NK-92 (cell line): ENCODE results near the gene TYRO3.

Source experiments
- DNase-seq: peaks from one replicate; lab custom pipeline; 2025; ENCODE audit not compliant: unreplicated experiment; lab: John Stamatoyannopoulos, UW

The TYRO3 gene

DNA sequence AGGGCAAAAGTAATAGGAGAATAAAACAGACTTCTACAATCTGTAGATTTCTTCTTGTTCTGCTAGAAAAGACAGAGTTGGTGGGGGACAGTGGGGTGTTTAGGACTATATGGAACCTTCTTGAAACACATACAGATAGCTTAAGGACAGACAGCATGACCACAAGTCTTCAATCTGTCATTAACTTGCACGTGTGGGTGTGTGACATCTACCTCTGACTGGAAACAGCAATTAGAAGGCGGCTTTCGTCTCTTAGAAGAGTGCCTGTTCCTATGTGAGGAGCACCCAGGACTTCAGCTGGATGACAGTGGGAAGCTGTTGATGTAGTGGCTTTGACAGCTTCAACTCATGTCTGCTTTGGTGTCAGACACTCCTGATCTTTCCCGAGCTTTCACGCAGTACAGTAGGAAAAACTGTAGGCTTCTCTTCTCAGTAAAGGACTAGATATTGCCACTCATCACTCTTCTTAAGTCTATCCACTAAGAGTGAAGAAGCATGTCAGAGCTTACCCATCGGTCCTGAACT, 44.5 kb downstream of the TYRO3 start:
- DNase-seq, result no peak

DNA sequence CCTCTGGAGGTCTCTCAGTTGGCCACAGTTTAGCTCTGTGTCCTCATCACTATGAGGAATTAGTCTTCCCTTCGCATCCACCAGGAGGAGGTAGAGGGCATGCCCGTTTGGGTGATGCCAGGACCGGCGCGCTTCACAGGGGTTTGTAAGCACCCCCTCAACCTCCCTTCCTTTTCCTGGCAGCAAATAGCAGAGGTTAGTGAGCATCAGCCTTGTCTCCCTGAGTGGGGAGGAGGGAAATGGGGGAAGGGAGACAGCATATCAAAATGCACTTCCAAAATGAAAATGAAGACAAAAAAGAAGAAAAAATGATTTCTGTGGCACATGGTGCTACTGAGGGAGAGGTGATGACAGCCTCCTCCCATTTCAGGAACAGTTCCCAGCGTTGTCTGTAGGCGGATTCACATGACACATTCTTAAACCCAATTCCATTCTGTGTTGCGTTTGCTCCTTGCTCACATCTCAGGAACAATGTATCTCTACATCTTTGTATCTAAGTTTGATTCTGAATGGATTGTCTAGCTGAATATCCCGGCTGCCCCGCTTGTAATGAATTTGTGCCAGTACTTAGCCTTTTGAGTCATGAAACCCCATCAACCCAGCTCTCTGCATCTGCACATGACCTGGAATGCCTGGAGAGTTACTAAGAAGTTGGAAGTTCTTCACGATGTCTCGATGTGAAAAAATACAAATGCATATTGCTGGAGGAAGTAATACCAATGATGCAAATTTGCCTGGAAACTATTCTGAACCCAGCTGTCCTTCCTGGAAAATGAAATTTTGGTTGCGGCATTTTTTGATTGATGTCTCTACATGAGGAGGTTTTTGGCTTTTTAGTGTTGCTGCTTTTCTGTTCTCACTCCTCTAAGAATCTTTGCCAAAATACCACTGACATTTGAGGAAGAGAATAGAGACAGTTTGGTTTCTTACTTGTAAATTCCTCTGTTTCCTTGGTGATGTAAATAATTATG, 45.2 kb downstream of the TYRO3 start:
- DNase-seq, result no peak

DNA sequence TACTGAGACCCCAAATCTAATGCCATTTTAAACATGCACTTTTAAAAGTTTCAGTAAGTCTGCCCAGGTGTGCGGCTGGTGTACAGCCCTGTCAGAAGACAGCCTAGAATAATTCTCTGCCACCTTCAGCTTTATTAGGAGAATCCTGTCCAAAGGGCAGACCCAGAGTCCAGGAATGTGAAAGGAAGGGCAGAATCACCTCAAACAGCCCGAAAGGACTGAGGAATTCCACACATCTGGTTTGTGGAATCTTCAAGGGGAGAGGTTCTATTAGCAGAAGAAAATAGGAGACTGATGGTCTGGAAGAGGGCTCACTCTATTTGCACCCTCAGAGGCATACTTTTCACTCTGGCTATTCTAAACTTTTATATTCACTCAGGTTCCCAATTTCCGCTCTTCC, 46.6 kb downstream of the TYRO3 start:
- no peak for DNase-seq

DNA sequence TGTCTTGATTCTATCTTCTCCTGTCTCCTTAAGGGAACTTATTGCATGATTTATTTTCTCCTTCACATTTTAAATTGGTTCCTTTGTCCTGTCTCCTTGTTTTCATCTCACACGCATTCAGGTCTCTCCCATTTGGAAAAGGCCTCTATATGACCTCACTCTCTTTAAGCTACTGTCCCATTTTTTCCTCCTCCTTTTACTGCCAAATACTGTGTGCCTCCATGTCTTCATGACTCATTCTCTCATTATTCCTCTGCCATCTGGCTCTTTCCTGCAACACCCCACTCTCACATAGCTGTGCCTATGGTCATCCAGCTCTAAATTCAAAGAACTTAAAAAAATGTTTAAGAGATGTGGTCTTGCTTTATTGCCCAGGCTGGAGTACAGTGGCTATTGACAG, 48.0 kb downstream of the TYRO3 start:
- no peak for DNase-seq

DNA sequence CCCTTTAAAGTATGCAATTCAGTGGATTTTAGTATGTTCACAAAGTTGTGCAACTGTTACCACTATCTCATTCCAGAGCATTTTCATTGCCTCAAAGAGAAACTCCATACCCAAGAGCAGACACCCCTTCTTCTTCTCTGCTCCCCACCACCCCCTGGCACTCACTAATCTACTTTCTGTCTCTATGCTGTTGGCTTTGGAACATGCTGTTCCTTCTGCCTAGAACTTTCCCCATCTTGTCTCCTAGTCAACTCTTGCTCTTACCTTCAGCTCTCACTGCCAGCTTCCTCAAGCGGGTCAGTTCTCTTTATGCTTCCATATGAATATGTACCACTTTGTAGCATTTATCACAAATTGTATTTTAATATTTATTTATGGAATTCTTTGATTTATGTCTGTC, 50.1 kb downstream of the TYRO3 start:
- no peak for DNase-seq

DNA sequence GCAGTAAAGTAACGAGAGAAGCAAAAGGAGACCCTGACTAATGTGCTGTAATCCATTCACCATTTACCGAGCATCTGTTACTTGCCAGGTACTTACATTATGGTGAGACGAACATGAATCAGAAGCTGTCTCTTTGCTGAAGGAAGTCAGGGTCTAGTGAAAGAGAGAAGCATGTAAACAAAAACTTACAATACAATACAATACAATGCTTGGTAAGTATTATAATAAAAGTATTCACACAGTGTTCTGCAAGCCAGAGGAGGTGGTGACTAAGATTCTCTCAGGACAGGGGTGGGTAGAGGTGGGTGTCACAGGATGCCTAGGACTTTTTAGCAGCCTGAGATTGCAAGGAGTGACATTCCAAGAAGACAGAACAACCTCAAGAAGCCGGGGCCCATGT, 51.0 kb downstream of the TYRO3 start:
- no peak for DNase-seq

DNA sequence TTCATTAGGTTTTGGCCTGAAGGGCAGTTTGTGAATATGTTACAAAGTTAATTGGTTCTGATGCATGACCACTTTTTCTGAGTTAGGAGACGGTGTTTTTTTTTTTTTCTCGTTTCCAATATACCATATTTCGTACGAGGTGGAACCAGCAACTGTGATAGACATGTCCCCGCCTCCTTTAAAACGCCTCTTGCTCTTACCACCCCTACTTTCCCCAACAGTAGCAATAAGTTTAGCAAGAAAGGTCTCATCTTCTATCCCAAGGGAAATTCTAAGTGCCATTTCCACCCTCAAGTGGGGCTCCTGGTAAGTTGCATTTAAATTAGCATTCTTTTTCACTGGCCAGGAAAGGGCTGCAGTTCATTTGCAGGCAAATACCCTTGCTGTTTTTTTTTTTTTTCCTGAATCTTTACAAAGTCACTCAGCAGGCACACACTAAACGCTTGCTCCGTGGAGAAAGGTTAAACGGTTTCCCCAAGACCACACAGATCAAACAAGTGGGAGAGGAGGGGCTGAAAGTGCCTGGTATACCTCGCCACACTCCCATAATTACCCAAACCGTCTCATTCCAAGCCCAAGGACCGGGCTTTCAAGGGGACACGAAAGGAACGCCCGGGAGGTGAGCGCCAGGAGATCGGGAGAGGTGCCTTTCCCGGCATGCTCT, 61.7 kb downstream of the TYRO3 start:
- no peak for DNase-seq

DNA sequence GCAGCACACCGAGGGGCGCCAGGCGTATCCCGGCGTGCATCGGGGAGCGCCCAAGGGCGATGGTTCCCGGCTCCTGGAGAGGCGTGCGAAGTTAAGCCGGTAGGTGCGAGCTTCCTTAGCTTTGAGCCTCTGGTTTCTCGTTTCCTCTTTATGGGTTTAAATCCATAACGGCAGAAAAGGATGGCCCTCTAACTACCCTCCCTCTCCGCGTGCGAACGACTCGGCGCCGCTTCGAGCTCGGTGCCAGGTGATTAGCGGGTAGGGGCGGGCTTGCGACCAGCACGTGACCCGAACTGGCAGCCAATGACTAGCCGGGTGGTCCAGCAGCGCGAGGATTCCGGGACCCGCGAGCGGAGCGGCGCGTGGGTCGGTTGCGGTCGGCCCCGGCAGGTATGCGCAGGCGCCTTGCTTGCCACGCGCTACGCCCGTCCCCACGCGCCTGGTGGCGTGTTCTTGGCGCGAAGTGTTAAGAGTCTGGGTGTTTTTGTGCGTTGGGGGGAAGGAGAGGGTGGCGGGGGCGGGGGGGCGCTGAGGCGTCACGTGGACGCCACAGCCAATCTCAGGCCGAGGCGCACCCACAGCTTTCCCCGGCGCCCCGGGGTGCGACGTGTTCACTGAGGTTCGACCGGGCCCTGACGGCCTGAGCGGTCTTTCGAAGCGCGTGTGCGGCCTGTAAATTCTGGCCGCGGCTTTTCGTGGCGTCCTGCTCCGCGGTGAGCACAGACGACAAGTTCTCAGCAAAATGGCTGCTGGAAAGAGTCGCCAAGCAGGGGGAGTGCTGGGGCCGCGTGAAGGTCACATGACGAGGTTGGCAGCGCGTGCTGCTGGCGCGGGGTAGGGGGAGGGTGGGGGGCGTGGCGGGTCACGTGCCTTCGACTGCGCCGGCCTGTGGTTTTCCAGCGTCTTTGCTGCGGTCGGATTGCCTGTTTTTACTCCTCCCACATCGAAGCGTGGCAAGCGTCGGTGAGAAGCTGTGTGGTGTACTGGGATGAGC, 62.5 kb downstream of the TYRO3 start:
- DNase-seq, result no peak

DNA sequence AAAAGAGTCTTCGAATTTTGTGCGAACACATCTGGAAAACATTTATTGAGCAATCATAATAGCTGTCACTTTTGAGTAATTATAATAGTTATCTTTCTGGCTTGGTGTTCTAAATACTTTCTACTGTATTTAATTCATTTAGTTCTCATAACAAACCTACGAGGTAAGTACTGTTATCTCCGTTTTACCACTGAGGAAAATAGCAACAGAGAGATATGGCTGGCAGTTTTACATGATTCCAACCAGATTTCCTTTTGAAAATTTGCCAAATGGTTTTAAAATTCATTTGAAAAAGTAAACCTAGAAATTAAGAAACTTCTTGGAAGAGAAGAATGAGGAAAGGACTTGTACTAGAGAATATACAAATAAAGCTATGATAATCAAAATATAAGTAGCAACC, 63.9 kb downstream of the TYRO3 start:
- DNase-seq, result no peak

DNA sequence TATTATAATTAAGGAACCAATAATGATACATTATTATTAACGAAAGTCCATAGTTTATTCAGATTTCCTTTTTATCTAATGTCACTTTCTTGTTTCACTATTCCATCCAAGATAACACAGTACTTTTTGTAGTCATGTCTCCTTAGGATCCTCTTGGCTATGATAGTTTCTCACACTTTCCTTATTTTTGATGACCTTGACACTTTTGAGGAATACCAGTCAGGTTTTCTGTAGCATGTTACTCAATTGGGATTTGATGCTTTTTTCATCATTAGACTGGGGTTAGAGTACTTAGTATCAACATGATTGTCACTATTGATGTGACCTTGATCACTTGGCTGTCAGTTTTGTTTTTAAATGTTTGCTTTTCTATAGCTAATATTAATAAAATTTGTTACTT, 68.2 kb downstream of the TYRO3 start:
- DNase-seq, result no peak

DNA sequence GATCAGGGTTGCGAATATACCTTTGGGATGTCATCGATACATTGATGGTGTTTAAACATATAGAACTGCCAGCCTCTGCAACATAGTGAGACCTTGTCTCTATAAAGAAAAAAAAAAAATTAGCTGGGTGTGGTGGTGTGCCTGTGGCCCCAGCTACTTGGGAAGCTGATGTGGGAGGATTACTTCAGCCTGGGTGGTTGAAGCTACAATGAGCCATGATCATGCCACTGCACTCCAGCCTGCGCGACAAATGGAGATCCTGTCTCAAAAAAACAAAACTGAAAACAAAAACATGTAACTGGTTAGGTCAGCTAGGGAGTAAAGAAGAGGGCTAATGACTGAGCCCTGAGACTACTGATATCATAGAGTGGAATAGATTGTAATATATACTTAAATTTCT, 70.5 kb downstream of the TYRO3 start:
- DNase-seq, result no peak

DNA sequence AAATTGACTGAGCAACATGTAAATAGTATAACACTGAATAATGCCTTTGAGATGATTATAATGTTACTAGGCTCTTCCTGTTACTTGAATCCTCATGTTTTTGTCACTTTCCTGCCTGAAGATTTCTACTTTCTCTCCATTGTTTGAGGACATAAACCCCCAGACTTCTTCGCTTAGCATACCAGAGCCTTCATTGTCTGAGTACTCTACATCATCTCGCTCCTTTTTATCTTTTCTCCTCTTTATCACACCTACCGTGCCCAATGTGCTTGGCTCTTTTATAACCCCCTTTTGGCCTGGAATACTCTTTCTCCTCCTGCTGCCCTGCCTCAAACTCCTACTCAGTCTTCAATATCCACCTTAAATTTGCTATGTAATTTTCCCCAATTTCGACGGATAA, 70.9 kb downstream of the TYRO3 start:
- DNase-seq, result no peak

DNA sequence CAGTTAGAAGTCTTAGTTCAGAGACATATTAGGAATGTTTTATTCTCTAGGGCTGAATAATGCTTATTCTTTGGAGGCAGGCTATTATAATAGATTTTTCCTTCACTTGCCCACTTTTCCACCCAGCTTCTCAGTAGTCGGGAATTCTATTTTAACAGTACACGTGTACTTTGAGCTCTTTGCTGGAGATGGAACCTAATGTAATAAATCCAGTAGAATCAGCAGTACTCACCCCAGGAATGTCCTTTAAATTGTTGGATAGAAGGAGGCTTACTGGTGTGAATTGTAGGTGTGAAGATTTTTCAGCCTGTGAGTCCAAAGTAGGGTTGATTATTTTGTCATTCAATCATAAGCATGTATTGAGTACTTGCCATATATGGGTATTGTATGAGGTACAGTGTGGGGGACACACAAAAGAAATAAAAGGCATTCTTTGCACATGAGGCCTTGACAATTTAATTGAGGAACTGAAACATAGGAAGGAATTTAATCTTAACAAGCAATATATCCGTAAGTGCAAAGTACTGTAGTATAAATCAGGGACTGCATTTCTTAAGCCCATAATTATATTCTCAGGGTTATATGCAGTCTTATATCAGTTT, 71.7 kb downstream of the TYRO3 start:
- no peak for DNase-seq

DNA sequence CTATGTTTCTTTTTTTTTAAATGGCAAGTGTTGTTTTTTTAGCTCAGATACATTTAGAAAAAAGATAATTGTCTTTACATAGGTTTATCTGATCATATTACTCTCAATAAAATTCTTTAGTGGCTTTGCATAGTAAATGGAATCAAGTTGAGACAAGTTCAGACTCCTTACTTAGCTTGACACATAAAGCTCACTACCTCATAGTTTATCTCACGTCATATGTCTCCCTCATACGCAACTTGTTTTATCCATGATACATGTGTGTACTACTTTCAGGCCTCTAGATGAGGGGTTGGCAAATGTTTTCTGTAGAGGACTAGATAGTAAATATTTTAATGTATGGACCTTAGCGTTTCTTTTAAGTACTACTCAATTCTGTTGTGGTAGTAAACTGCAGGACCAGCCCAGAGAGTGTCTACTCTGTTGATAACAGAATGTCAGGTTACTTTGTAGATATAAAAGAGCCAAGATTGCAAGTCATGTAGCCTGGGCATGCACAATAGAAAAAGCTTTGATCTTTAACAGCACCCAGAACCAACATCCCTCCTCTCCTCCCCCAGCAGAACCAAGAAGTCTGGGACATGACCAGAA, 73.0 kb downstream of the TYRO3 start:
- no peak for DNase-seq
